GM18511 (cell line): ENCODE measurements around the gene CHML.
A peak's percentile ranks its signal among the peaks of the same experiment; 100 is the strongest.
"Not testable (repeated sequence)": the region's sequence is repeated elsewhere in the genome, so short reads cannot be mapped to it uniquely, and the experiment has no call there.

Experiments
- ATAC-seq: cut with Tn5 transposase; IDR thresholded peaks from one replicate; pipeline ENCODE4 v1.9.1; 2021; ENCODE audit warnings: mild to moderate bottlenecking, moderate library complexity; ENCODE audit not compliant: unreplicated experiment

The CHML gene

GRCh38 chr1:241640149-241640866, at the start of gene CHML, which contains the start of gene OPN3:
Gene CHML (minus strand): TSS chr1:241640369. CDS start chr1:241635766, 4,603 bp downstream.
Gene OPN3 (minus strand): TSS chr1:241640369. CDS start chr1:241640254, 115 bp downstream.
- peak; percentile 88 for ATAC-seq

GRCh38 chr1:241688940-241689368, 48.8 kb upstream of the CHML start:
- ATAC-seq, result no peak

GRCh38 chr1:241684108-241684507, 43.9 kb upstream of the CHML start:
- no peak for ATAC-seq

GRCh38 chr1:241682921-241683320, 42.8 kb upstream of the CHML start:
- ATAC-seq, result no peak

GRCh38 chr1:241681861-241682448, 41.8 kb upstream of the CHML start:
- not testable (repeated sequence) for ATAC-seq

GRCh38 chr1:241679961-241680360, 39.8 kb upstream of the CHML start:
- ATAC-seq, result no peak

- no peak for ATAC-seq
Measured at GRCh38 chr1:241679404-241679803, 39.2 kb upstream of the CHML start.

GRCh38 chr1:241678536-241678935, 38.4 kb upstream of the CHML start:
- no peak for ATAC-seq

- peak; percentile 83 for ATAC-seq
Measured at GRCh38 chr1:241677201-241677600, 37.0 kb upstream of the CHML start.

- ATAC-seq, result no peak
Measured at GRCh38 chr1:241675983-241676382, 35.8 kb upstream of the CHML start.

GRCh38 chr1:241674805-241675384, 34.7 kb upstream of the CHML start:
- ATAC-seq, result no peak

GRCh38 chr1:241672301-241672700, 32.1 kb upstream of the CHML start:
- ATAC-seq, result no peak

- ATAC-seq, result no peak
Measured at GRCh38 chr1:241666419-241666818, 26.2 kb upstream of the CHML start.

- ATAC-seq, result no peak
Measured at GRCh38 chr1:241660424-241660972, 20.3 kb upstream of the CHML start.

- not testable (repeated sequence) for ATAC-seq
Measured at GRCh38 chr1:241659016-241659415, 18.8 kb upstream of the CHML start.

- ATAC-seq, result no peak
Measured at GRCh38 chr1:241658081-241658793, 18.1 kb upstream of the CHML start.

- no peak for ATAC-seq
Measured at GRCh38 chr1:241654641-241655040, 14.5 kb upstream of the CHML start.

- no peak for ATAC-seq
Measured at GRCh38 chr1:241654019-241654418, 13.8 kb upstream of the CHML start.

- ATAC-seq, result no peak
Measured at GRCh38 chr1:241652012-241652411, 11.8 kb upstream of the CHML start, which contains the start of gene WDR64. Gene WDR64 (plus strand): TSS chr1:241652281. CDS start chr1:241652485, 204 bp downstream.

- ATAC-seq, result no peak
Measured at GRCh38 chr1:241648159-241648558, 8.0 kb upstream of the CHML start.

- no peak for ATAC-seq
Measured at GRCh38 chr1:241647658-241648057, 7.5 kb upstream of the CHML start.
